ENCODE data around the gene ACTR3.

DNA sequence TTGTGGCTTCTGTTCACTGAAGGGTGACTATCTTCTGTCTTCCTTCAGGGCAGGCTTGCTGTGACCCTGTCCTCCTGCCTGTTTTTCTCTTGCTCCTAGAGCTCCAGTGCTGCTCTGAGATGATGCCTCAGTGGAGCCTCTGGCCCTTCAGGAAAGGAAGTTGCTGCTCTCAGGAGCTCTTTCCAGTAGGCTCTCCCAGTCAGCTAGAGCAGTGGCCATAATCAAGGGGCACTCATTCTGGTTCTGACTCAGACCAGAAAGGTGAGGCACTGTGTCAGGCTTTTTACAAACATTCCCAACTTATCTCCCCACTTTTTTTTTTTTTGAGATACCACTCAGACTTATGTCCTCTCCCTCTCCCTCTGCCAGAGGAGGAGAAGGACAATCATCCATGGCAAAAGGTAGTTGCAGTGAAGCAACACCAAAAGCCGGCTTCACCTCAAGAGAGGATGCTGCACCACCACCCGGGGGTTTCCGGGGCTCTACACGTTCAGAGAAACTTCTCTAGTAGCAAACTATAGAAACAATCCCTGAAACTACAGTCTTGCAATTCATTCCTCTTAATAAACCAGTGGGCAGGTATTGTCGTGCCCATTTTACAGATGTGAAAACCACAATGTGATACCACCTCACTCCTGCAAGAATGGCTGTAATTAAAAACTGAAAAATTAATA, 115.4 kb downstream of the ACTR3 start:
- TF ChIP-seq EZH2 (IDR thresholded peaks at IDR 0.05; ENCODE audit: borderline replicate concordance, low read length) (no peak), CTCF (conservative IDR thresholded peaks at IDR 0.05 in 1 of 2, IDR thresholded peaks at IDR 0.05 in 1 of 2; ENCODE audit: extremely low read depth in 1 of 2, insufficient read depth in 1 of 2, low read depth in 1 of 2, low read length in 2 of 2) (no peak)

All from mammary epithelial cell (primary cell).